ENCODE data around the gene GNAZ.

Gene GNAZ

DNA sequence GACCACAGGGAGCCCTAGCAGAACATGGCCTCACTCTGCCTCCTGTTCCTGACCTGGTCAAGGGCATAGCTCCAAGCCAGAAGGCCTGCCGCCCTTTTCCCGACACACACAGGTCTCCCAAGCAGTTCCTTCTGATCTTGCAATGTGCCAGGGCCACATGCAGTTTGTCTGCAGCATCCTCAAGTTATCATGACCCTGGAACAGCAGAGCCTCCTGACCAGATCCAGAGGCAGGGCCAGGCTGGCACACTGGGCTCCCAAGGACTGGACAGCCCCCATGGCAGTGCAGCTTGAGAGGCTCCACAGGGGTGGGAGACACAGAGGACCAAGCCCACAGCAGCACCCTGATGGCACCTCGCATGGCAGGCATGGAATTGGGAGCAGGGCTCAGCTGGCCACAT is 31.2 kb downstream of the GNAZ start:
- Mint-ChIP-seq H3K4me3 (no peak overlapping the region), H3K9me3 (no peaks in the 10 kb centered on the region)

DNA sequence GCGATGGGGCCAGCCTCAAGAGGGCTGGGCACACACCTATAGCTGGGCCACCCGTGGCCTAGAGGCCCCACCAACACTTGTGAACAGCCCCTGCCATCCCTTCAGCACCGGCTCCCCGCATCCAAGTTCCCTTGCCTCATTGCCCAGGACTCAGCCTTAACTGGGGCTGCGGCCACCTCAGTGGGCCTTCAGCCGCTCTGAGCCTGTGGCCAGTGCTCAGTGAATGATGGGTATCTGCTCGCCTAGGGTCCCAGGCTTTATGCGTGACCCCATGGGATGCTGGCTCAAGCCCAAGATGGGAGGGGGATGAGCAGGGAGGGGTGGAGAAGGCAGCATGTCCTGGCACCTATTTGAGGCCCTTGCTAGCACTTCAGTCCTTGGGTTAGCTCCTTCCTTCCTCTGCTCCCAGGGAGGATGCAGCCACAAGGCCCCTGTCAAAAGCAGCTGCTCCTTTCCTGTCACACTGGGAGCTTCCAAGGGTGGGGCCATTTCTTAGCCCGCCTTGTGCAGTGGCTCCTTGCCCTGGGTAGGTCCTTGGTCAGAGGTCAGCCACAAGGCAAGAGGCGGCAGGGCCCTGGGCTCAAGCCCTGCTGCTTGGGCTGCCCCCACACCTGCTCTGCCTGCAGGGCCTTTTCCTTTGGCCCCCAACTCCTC is 31.8 kb downstream of the GNAZ start:
- DNase-seq (no peak), ATAC-seq (replicated peaks) (no peak)
- Mint-ChIP-seq H3K4me1 (ENCODE audit: low read depth in 2 of 2) (no peaks in the 10 kb centered on the region), H3K36me3 (ENCODE audit: insufficient read depth) (no peaks in the 10 kb centered on the region), H3K4me3 (no peak overlapping the region), H3K9me3 (no peaks in the 10 kb centered on the region), H3K27ac (peak overlapping the region in 1 of 2 donors; percentile 35), H3K27me3 (no peaks in the 10 kb centered on the region)

More for the DNA sequence above, 31.2 kb downstream of the GNAZ start:
- no peak overlapping the region for H3K27ac Mint-ChIP-seq
- H3K4me1 Mint-ChIP-seq (ENCODE audit: low read depth in 2 of 2) = no peaks in the 10 kb centered on the region
- no peaks in the 10 kb centered on the region for H3K27me3 Mint-ChIP-seq
- ATAC-seq (replicated peaks) = no peak
- no peaks in the 10 kb centered on the region for H3K36me3 Mint-ChIP-seq (ENCODE audit: insufficient read depth)
- no peak for DNase-seq

DNA sequence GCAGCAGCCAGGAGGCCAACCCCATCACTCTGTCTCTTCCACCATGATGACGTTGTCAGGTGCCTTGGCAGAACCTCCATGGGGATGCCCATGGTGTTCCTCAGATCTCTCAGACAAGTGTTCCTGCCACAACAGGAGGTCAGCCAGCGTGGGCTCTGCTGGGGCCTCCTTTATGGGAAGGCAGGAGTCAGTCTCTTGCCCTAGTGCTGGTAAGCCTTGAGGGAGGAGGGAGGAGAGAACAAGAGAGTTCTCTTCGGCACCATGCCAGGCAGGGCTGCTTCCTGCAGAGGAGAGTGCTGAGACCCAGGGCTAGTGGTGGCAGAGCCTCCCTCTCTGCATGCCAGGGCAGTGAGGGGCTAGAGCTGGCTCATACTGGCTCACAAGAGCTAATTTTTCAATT is 32.5 kb downstream of the GNAZ start:
- no peaks in the 10 kb centered on the region for H3K9me3 Mint-ChIP-seq
- no peak overlapping the region for H3K4me3 Mint-ChIP-seq
- no peaks in the 10 kb centered on the region for H3K36me3 Mint-ChIP-seq (ENCODE audit: insufficient read depth)
- no peaks in the 10 kb centered on the region for H3K27me3 Mint-ChIP-seq
- peak overlapping the region; percentile 35 to 65 for H3K27ac Mint-ChIP-seq
- ATAC-seq (replicated peaks) (no peak), DNase-seq (no peak)
- H3K4me1 Mint-ChIP-seq (ENCODE audit: low read depth in 2 of 2) = no peaks in the 10 kb centered on the region

DNA sequence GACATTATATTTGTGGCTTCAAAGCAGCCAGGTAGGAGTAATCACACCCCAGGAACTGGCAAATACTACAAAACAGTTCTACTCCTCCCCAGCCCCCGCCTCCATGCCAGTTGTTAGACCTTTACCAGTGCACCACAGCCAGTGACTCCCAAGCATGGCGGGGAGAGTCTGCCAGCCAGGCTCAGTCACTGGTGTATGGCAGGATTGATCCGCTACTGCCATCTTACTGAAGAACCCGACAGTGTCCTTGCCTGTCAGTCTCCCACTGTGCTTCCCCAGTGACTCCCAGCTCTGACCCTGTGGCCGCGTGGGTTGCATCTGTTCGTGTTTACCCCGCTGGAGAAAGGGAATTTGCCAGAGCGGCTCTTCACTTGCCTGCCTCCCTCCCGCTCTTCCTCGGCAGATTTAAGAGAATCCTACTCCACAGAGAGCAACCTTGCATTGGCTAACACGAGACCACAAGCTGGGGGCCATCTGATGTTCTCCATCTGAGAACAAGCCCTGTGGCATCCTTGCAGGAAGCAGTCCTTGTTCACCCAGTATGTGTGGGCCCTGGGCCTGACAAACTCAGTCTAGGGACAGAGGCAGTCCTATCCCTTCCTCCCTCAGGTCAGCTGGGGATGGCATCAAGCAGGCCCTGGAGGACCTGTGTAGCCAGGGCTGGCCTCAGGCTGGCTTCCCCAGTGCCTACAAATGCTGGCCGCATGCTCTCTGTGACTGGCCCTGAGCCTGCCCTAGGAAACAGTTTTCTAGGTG is 33.1 kb downstream of the GNAZ start:
- H3K9me3 Mint-ChIP-seq = no peaks in the 10 kb centered on the region
- H3K36me3 Mint-ChIP-seq (ENCODE audit: insufficient read depth) = no peaks in the 10 kb centered on the region
- H3K27me3 Mint-ChIP-seq = no peaks in the 10 kb centered on the region
- no peaks in the 10 kb centered on the region for H3K4me1 Mint-ChIP-seq (ENCODE audit: low read depth in 2 of 2)
- H3K4me3 Mint-ChIP-seq = no peak overlapping the region
- DNase-seq (no peak), ATAC-seq (replicated peaks) (no peak)
- H3K27ac Mint-ChIP-seq = peak overlapping the region in 1 of 2 donors; percentile 65

DNA sequence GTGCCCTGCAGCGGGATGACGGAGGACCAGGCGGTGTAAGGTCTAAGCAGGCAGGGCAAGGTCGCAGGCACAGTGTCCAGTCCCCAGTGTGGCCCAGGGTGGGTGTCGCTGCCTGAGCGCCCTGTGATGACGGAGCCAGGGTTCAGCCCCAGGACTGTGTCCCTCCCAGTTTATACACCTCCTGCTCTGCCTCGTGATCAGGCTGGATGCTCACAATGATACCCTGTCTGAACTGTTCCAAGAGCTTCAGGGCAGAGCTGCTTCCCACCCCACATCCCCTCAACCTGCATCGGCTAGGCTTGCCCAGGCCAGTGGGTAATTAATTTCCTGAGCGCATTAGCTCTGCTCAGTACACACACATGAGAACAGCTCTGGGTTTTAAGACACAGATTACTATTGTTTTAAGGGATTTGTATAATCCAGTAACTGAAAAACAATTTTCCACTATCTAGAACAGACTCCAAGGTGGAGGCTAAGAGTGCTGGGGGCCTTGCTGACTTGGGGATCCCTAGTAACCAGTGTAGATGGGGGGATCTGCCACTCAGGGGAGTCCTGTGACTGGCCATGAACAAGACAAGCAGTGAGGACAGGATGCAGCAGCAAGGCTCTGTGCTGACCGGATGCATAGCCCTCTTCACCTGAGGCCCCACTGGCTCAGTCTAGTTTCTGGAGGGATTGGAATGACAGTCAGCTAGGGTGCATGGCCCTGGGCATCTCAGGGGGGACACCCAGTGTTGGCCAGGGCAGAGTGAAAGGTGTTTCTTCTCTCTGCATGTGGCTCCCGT is 34.1 kb downstream of the GNAZ start:
- Mint-ChIP-seq H3K4me3 (no peak overlapping the region), H3K9me3 (no peaks in the 10 kb centered on the region), H3K4me1 (ENCODE audit: low read depth in 2 of 2) (no peaks in the 10 kb centered on the region), H3K27ac (peak overlapping the region in 1 of 2 donors; percentile 38), H3K27me3 (no peaks in the 10 kb centered on the region), H3K36me3 (ENCODE audit: insufficient read depth) (no peaks in the 10 kb centered on the region)
- no peak for ATAC-seq (replicated peaks)
- no peak for DNase-seq

DNA sequence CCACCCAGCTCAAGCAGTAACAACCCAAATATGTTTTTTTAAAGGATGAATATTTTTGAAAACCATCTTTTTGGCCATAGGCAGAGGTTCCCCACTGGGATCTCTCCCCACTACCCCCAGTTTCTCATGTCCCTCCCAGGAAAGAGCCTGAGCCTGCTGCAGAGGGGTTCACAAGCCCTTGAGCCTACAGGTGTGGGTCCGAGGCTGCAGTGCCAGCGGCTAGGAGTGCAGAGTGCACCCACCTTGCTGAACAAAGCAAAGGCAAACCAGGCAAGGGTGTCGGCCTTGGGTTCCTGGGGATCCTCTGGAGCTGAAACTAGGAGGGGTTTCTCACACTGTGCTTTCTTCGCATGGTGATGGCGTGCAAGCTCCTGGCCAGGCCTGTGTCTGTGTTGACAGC is 35.0 kb downstream of the GNAZ start:
- Mint-ChIP-seq H3K4me1 (ENCODE audit: low read depth in 2 of 2) (no peaks in the 10 kb centered on the region), H3K4me3 (no peak overlapping the region), H3K9me3 (no peaks in the 10 kb centered on the region), H3K36me3 (ENCODE audit: insufficient read depth) (no peaks in the 10 kb centered on the region), H3K27ac (no peak overlapping the region), H3K27me3 (no peaks in the 10 kb centered on the region)
- DNase-seq = no peak
- no peak for ATAC-seq (replicated peaks)

DNA sequence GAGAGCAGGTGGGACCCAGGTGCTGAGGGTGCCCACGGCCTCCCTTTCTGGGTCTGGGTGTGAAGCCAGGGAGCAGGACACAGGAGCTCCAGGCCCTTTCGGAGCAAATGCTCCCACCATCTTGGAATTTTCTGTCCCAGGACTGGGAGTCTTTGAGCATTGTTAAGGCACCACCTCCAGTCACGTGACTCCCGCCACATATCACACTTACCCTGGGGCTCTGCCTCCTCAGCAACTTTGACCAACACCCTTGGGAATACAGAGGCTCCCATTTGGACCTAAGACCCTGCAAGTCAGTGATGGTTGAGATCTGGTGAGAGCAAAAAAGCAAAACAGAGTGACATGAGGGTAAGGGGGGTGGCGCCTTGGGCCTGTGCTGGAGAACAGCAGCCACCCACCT is 35.6 kb downstream of the GNAZ start:
- Mint-ChIP-seq H3K4me1 (ENCODE audit: low read depth in 2 of 2) (no peaks in the 10 kb centered on the region), H3K27me3 (no peaks in the 10 kb centered on the region), H3K27ac (peak overlapping the region; percentile 41 to 55), H3K9me3 (no peaks in the 10 kb centered on the region), H3K4me3 (no peak overlapping the region), H3K36me3 (ENCODE audit: insufficient read depth) (no peaks in the 10 kb centered on the region)
- DNase-seq (no peak), ATAC-seq (replicated peaks) (no peak)

DNA sequence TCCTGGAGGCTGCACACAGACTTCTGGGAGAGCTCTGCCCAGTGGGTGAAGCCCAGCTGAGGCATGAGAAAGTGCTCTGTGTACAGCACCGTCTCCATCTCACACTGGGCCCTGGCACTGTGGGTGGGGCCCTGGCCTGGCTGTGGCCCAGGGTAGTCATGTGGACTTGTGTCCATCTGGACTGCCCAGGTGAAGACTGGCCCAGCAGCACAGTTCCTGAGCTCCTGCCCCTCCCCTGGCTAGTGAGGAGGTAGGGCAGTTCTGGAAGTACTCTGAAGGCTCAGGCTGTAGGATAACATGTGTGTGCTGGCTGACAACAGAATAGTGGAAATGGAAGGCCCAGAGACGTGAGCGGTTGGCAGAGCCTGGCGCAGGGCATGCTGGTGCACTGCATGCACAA is 36.0 kb downstream of the GNAZ start:
- Mint-ChIP-seq H3K27ac (peak overlapping the region; percentile 41 to 55), H3K27me3 (no peaks in the 10 kb centered on the region), H3K9me3 (no peaks in the 10 kb centered on the region), H3K36me3 (ENCODE audit: insufficient read depth) (no peaks in the 10 kb centered on the region), H3K4me1 (ENCODE audit: low read depth in 2 of 2) (no peaks in the 10 kb centered on the region), H3K4me3 (no peak overlapping the region)
- DNase-seq (no peak), ATAC-seq (replicated peaks) (no peak)

DNA sequence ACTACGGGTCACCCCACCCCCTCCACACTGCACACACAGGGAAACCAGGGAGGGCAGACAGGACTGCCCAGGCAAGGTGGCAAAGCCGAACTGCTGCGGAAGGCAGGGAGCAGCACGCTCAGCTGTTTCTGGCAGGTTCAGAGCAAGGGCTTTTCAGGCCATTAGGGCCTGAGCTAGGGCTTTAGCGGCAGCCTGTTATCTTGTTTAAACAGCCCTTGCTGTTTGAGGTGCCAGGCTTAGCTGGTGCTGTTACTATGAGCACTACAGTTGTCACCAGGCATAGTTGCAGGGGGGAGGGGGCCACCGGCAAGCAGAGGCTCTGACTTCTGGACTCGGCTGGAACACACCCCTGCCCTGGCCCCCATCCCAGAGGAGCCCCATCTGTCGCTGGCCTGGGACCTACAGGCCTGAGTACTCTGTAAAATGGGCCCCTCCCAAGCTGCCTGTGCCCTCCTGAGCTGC is 36.6 kb downstream of the GNAZ start:
- Mint-ChIP-seq H3K27ac (no peak overlapping the region), H3K4me3 (no peak overlapping the region), H3K27me3 (no peaks in the 10 kb centered on the region), H3K36me3 (ENCODE audit: insufficient read depth) (no peaks in the 10 kb centered on the region), H3K9me3 (no peaks in the 10 kb centered on the region), H3K4me1 (ENCODE audit: low read depth in 2 of 2) (no peaks in the 10 kb centered on the region)
- DNase-seq (no peak), ATAC-seq (replicated peaks) (no peak)

DNA sequence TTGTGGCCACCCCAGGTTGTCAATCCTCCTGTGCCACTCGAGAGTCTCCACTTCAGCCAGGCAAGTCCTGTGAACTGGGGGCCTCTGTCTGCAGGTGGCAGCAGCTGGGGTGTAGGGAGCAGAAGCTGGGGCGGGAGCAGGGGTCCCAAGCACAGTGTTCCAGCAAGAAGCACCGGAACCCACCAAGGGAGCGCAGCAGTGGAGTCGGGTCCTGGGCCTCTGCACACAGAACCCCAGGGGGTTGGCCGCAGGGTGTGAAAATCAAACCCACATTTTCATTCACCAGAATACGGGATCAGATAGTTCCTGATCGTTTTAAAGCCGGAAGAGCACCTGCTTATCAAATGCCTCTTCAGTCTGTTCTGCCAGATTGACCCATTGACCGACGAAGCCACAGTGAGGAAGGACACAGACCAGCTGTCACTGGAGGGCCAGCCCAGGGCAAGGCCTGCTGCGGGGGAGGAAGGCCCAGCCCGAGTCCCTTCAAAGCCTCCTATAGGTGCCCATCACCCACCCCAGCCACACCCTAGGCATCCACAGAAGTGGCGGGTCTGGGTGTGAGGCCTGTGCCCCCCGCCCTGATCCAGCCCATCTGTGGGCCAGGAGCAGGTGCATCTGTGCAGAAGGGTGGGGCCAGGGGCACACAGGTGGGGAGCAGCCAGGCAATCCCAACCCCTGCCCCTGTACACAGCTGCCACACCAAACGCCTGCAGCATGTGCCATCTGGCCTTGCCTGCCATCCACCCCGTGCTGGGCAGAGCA is 37.3 kb downstream of the GNAZ start:
- Mint-ChIP-seq H3K36me3 (ENCODE audit: insufficient read depth) (no peaks in the 10 kb centered on the region), H3K27ac (no peak overlapping the region), H3K27me3 (no peaks in the 10 kb centered on the region), H3K4me1 (ENCODE audit: low read depth in 2 of 2) (no peaks in the 10 kb centered on the region), H3K4me3 (no peak overlapping the region), H3K9me3 (no peaks in the 10 kb centered on the region)
- no peak for DNase-seq
- ATAC-seq (replicated peaks) = no peak

DNA sequence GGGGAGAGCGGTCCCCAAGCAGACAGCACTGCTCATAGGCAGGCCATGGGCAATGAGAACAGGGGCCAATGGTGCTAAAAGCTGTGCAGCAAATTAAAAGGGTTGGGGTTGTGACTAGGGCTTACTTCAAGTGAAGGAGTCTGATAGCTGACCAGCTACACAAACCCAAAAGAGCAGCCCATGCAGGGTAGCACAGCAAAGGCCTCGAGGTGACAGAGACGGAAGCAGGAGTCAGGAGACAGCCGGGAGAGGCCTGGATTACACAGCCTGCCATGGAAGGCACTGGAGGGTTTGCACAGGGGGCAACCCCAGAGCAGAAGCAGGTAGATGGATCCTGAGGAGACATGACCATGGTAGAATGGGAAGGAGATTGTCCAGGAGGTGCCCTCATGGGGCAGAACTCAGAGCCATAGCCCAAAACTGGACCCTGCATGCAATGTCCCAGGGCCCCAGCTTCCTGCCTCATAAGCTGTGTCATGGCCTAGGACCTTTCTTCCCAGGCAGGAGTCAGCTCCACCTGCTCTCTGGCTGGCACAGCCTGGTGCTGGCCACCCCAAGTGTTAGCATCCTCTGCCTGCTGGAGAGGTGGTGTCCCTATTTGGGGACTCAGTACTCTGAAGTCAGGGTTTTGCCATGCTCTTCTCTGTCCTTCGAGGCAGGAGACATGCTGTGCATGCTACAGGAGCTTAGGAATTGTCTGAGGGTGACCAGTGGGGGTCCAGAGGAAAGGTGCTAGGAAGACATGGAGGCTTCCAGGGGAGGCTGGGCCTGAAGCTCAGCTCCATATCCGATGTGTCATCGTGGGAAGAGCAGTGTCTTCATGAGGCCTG is 38.1 kb downstream of the GNAZ start:
- H3K27me3 Mint-ChIP-seq = no peaks in the 10 kb centered on the region
- H3K9me3 Mint-ChIP-seq = no peaks in the 10 kb centered on the region
- DNase-seq (no peak), ATAC-seq (replicated peaks) (no peak)
- no peaks in the 10 kb centered on the region for H3K4me1 Mint-ChIP-seq (ENCODE audit: low read depth in 2 of 2)
- H3K27ac Mint-ChIP-seq = no peak overlapping the region
- H3K36me3 Mint-ChIP-seq (ENCODE audit: insufficient read depth) = no peaks in the 10 kb centered on the region
- no peak overlapping the region for H3K4me3 Mint-ChIP-seq

DNA sequence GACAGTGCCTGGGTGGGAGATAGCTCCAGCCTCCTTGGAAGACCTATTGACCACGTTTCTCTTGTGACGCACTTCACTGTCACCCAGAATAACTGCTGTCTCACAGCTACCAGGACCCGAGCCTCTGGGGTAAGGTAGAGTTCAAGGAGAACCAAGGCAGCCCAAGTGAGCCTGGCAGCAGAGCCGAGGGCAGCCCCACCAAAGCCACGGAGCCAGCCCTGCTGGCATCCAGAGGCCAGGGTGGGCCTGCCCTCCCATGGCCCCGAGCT is 38.7 kb downstream of the GNAZ start:
- Mint-ChIP-seq H3K36me3 (ENCODE audit: insufficient read depth) (no peaks in the 10 kb centered on the region), H3K4me1 (ENCODE audit: low read depth in 2 of 2) (no peaks in the 10 kb centered on the region), H3K27ac (no peak overlapping the region), H3K4me3 (no peak overlapping the region), H3K27me3 (no peaks in the 10 kb centered on the region), H3K9me3 (no peaks in the 10 kb centered on the region)
- ATAC-seq (replicated peaks) (no peak), DNase-seq (no peak)
